Measurements from ENCODE around the gene SLC6A2. TPM values are rescaled to one million over a fixed set of nuclear protein-coding genes. Genes with fewer than 3 reads are reported as not detected.
A peak's percentile ranks its signal among the peaks of the same experiment; 100 is the strongest.

Gene SLC6A2
- total and polyA plus RNA-seq, 2 experiments from 2014 or later: 1.3 to 3.4 TPM

DNA sequence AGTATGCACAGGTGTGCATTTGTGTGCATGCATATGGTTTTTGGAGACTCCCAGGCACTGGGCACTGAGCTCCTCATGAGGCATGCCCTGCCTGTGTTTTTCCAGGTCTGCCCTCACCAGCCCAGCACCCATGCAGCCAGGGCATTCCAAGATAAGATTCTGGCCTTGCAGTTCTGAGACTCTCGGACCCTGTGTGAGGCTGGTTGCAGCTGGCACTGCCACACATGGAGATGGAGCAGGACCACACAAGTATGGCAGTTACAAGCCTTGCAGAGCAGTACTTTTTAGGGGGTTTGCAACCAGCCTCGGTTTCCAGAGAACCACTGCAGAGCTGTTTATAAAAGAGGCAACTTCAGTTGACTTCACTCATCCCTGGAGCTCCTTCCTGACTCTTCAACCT is 10.2 kb downstream of the SLC6A2 start:
- Histone ChIP-seq H3K4me3 (no peak overlapping the region), H3K27me3 (peaks cover 55% of the 10 kb centered on the region), H3K9me3 (ENCODE audit: low read depth) (no peaks in the 10 kb centered on the region), H3K36me3 (no peaks in the 10 kb centered on the region), H3K27ac (no peak overlapping the region), H3K4me1 (ENCODE audit: low read depth) (no peaks in the 10 kb centered on the region)
- TF ChIP-seq, protein P1, sequence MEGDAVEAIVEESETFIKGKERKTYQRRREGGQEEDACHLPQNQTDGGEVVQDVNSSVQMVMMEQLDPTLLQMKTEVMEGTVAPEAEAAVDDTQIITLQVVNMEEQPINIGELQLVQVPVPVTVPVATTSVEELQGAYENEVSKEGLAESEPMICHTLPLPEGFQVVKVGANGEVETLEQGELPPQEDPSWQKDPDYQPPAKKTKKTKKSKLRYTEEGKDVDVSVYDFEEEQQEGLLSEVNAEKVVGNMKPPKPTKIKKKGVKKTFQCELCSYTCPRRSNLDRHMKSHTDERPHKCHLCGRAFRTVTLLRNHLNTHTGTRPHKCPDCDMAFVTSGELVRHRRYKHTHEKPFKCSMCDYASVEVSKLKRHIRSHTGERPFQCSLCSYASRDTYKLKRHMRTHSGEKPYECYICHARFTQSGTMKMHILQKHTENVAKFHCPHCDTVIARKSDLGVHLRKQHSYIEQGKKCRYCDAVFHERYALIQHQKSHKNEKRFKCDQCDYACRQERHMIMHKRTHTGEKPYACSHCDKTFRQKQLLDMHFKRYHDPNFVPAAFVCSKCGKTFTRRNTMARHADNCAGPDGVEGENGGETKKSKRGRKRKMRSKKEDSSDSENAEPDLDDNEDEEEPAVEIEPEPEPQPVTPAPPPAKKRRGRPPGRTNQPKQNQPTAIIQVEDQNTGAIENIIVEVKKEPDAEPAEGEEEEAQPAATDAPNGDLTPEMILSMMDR (IDR thresholded peaks at IDR 0.05; ENCODE audit: low read depth, low read length): no peak
- DNase-seq (ENCODE audit: low read depth in 1 of 2, low spot score in 1 of 2): no peak

- H3K36me3 ChIP-seq: no peaks in the 10 kb centered on the region
- DNase-seq (ENCODE audit: low read depth in 1 of 2, low spot score in 1 of 2): no peak
- no peak overlapping the region for H3K27ac ChIP-seq
Measured at GRCh38 chr16:55667753-55668152, 12.0 kb downstream of the SLC6A2 start.

DNA sequence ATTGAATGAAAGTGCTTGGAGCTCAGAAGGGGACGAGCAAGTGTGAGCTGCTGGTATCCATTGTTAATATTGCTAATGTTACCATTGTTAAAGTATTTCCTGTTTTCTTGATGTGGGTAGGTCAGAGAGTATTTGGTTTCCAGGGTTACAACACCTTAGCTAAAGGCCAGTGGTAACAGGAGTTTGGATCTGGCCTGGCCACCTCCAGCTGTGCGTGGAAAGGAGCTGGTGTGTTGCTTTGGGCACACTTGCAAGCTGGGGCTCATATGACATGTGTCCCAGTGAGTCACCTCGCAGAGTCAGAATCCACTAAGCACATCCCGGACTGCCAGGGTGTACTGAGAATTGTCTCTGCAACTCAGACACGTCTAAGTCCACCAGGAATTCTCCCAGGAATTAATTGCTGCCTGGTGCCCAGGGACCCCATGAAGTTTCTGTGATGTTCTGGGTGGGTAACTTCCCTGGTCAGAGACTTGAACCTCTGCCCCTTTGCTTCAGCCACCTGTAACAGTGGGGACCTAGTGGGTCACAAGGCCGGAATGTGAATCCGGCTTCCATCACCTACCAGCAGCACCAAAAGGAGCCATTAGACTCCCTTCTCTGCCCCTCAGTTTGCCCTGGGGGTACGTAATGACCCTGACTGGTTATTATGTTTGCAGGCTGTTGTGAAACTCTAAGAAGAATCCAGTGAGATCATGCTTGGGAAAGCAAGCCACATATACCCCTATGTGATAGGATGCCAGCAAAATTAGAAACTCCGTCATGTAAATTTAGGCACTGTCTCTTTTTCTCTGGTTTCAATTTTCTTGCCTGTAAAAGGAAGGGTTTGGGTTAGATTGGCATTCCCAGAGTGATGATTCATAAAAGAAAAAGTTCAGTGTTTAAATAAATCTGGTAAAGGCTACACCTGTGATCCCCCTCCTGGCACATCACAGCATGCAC is 12.8 kb downstream of the SLC6A2 start:
- Histone ChIP-seq H3K4me3 (no peak overlapping the region), H3K36me3 (no peaks in the 10 kb centered on the region), H3K4me1 (ENCODE audit: low read depth) (no peaks in the 10 kb centered on the region), H3K27me3 (peaks cover 42% of the 10 kb centered on the region), H3K27ac (no peak overlapping the region), H3K9me3 (ENCODE audit: low read depth) (no peaks in the 10 kb centered on the region)
- TF ChIP-seq, protein P1 (IDR thresholded peaks at IDR 0.05; ENCODE audit: low read depth, low read length): no peak
- DNase-seq (ENCODE audit: low read depth in 1 of 2, low spot score in 1 of 2): peak in 1 of 2 donors; percentile 15

More at GRCh38 chr16:55667753-55668152, 12.0 kb downstream of the SLC6A2 start:
- H3K4me1 ChIP-seq (ENCODE audit: low read depth): no peaks in the 10 kb centered on the region
- H3K4me3 ChIP-seq: no peak overlapping the region
- TF ChIP-seq, protein P1 (IDR thresholded peaks at IDR 0.05; ENCODE audit: low read depth, low read length): no peak
- H3K27me3 ChIP-seq: peaks cover 42% of the 10 kb centered on the region
- H3K9me3 ChIP-seq (ENCODE audit: low read depth): no peaks in the 10 kb centered on the region

DNA sequence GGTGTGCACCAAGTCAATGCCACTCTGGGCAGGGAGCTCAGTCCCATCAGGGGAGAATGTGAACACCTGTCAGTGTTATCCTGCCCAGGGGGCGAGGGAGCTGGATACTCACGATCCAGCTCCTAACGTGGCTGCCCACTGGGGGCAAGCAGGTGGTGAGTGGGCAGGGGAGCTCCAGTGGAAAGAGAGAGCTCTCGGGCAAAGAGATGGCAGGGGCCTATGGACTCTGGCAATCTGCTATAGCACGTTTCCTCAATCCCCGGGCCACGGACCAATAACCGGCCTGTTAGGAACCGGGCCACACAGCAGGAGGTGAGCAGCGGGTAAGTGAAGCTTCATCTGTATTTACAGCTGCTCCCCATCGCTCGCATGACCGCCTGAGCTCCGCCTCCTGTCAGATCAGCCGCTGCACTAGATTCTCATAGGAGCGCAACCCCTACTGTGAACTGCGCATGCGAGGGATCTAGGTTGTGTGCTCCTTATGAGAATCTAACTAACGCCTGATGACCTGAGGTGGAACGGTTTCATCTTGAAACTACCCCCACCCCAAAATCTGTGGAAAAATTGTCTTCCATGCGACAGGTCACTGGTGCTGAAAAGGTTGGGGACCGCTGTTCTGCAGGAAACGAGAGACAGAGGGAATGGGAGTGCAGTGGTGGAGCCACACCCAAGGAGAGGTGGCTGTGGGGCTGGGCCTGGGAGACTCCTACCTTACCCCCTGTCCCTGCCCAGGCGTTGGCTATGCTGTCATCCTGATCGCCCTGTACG is 15.6 kb downstream of the SLC6A2 start:
- TF ChIP-seq, protein P1 (IDR thresholded peaks at IDR 0.05; ENCODE audit: low read depth, low read length): no peak
- H3K9me3 ChIP-seq (ENCODE audit: low read depth): no peaks in the 10 kb centered on the region
- no peak overlapping the region for H3K4me3 ChIP-seq
- peaks cover 50% of the 10 kb centered on the region for H3K27me3 ChIP-seq
- no peaks in the 10 kb centered on the region for H3K36me3 ChIP-seq
- no peak for DNase-seq (ENCODE audit: low read depth in 1 of 2, low spot score in 1 of 2)
- H3K27ac ChIP-seq: no peak overlapping the region
- no peaks in the 10 kb centered on the region for H3K4me1 ChIP-seq (ENCODE audit: low read depth)

DNA sequence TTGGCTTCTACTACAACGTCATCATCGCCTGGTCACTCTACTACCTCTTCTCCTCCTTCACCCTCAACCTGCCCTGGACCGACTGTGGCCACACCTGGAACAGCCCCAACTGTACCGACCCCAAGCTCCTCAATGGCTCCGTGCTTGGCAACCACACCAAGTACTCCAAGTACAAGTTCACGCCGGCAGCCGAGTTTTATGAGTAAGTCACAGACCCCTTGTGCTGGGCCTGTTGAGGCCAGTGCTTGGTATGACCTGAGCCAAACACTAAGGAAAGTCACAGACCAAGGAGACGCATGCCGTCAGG is 16.1 kb downstream of the SLC6A2 start:
- DNase-seq (ENCODE audit: low read depth in 1 of 2, low spot score in 1 of 2): no peak
- TF ChIP-seq, protein P1 (IDR thresholded peaks at IDR 0.05; ENCODE audit: low read depth, low read length): no peak
- H3K27me3 ChIP-seq: peaks cover 51% of the 10 kb centered on the region

More for the DNA sequence above, 16.1 kb downstream of the SLC6A2 start:
- no peaks in the 10 kb centered on the region for H3K9me3 ChIP-seq (ENCODE audit: low read depth)
- no peak overlapping the region for H3K27ac ChIP-seq
- no peaks in the 10 kb centered on the region for H3K36me3 ChIP-seq
- no peaks in the 10 kb centered on the region for H3K4me1 ChIP-seq (ENCODE audit: low read depth)
- no peak overlapping the region for H3K4me3 ChIP-seq

Measured in cardiac muscle cell (in vitro differentiated cells and primary cell).